SK-N-MC (cell line): ENCODE measurements around the gene LDLRAD2.

Experiments used
- EZH2 ChIP-seq: fragments of 200-600 bp; sonication (generic); IDR thresholded peaks from one replicate; pipeline ENCODE4 v1.6.1; 2017; ENCODE audit warnings: antibody characterized with exemption
- POLR2AphosphoS5 ChIP-seq: IDR thresholded peaks from 2 replicates; pipeline ENCODE4 v1.6.1; 2012; ENCODE audit warnings: mild to moderate bottlenecking, low read depth, low read length, borderline replicate concordance

DNA sequence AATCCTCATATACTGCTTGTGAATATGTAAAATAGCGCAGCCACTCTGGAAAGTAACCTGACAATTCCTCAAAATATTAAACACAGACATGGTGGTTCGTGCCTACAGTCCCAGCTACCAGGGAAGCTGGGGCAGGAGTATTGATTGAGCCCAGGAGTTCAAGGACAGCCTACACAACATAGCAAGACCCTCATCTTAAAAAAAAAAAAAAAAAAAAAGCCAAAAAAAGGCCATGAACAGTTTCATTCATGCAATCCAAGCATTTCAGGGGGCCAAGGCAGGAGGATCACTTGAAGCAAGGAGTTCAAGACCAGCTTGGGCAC is 33.7 kb upstream of the LDLRAD2 start:
- TF ChIP-seq POLR2AphosphoS5 (no peak), EZH2 (no peak)
